ENCODE data around the gene SPDYA. TPM values are rescaled to one million over a fixed set of nuclear protein-coding genes. Genes with fewer than 3 reads are reported as not detected.

Gene SPDYA
- 0.32 and 0.61 TPM in 2 replicates for total RNA-seq

GRCh38 chr2:28810384-28811285 lies at the start of gene SPDYA:
Gene SPDYA (plus strand): TSS chr2:28810834. CDS start chr2:28816015, 5,181 bp downstream.

DNA sequence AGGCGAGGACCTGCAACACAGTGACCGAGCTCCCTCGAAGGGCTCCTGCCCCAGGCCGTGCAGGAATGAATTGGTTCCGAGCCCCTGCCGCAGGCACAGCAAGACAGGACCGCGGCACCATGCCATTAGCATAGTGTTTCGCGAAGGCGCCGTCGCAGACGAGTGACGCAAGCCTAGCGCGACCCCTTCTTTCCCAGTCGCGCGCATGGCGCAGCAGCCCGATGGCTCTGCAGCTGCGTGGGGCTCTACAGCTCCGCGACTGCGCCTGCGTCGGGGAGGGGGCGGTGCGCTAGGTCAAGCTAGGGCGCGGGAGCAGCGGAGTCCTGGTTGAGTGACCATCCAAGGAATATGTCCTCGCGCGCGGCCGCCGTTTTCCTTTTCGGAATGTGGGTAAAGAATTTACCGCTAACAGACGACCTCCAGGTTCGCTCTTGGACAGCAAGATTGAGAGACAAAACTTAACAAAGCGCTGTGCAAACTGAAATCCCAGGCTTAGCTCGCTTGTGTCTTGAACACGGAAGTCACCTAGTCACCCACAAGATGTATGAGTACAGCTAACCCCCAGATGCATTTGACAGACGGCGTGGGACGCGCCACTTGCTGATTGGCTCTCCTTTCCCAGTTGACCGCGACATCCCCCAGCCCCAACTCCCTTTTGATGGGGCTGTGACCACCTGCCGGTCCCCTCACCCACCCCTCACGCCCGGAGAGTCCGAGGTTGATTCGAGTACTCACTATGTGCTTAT lies 59.7 kb downstream of the SPDYA start, which contains the start of gene TRMT61B:
Gene TRMT61B (minus strand): TSS at position 164 of the 746 bp plus-strand sequence. CDS start 32 bp downstream, at position 132.

GRCh38 chr2:28894470-28895188 lies 84.0 kb downstream of the SPDYA start, which contains the start of gene WDR43:
Gene WDR43 (plus strand): TSS chr2:28894667. CDS start chr2:28894699, 32 bp downstream.

Other genes starting within 250 kb of the SPDYA start
- gene PPP1CB, start 59.0 kb upstream of the SPDYA start, total RNA-seq: 179 and 226 TPM in 2 replicates
- 13.3 and 19.8 TPM in 2 replicates for gene TRMT61B, start 59.5 kb downstream of the SPDYA start, total RNA-seq
- 83.6 and 109 TPM in 2 replicates for gene WDR43, start 83.8 kb downstream of the SPDYA start, total RNA-seq
- not detected in 2 replicates for gene TOGARAM2, start 170.5 kb downstream of the SPDYA start, total RNA-seq

All from epithelial cell of umbilical artery (primary cell).